Ishikawa (cell line): ENCODE measurements around the gene HRG.
A peak's percentile ranks its signal among the peaks of the same experiment; 100 is the strongest.

Experiments
- CEBPB ChIP-seq: IDR thresholded peaks from 2 replicates; pipeline ENCODE4 v1.6.1; 2012
- CREB1 ChIP-seq: IDR thresholded peaks from 2 replicates; pipeline ENCODE4 v1.6.1; 2012; ENCODE audit warnings: low read depth
- EGR1 ChIP-seq: IDR thresholded peaks from 2 replicates; pipeline ENCODE4 v1.6.1; 2012
- EP300 ChIP-seq: IDR thresholded peaks from 2 replicates; pipeline ENCODE4 v1.6.1; 2012; ENCODE audit warnings: borderline replicate concordance
- FOXM1 ChIP-seq: IDR thresholded peaks from 2 replicates; pipeline ENCODE4 v1.6.1; 2012; ENCODE audit warnings: low read depth, borderline replicate concordance
- MAX ChIP-seq: IDR thresholded peaks from 2 replicates; pipeline ENCODE4 v1.6.1; 2012
- NFIC ChIP-seq: IDR thresholded peaks from 2 replicates; pipeline ENCODE4 v1.6.1; 2012
- RAD21 ChIP-seq: IDR thresholded peaks from 2 replicates; pipeline ENCODE4 v1.6.1; 2012; ENCODE audit warnings: low read depth
- REST ChIP-seq: IDR thresholded peaks from 2 replicates; pipeline ENCODE4 v1.6.1; 2012; ENCODE audit warnings: low read depth, mild to moderate bottlenecking
- TAF1 ChIP-seq: IDR thresholded peaks from 2 replicates; pipeline ENCODE4 v1.6.1; 2012; ENCODE audit warnings: low read depth, mild to moderate bottlenecking
- TCF12 ChIP-seq: IDR thresholded peaks from 2 replicates; pipeline ENCODE4 v1.6.1; 2012; ENCODE audit warnings: low read depth
- TEAD4 ChIP-seq: IDR thresholded peaks from 2 replicates; pipeline ENCODE4 v1.6.1; 2012
- USF1 ChIP-seq: IDR thresholded peaks from 2 replicates; pipeline ENCODE4 v1.6.1; 2012
- YY1 ChIP-seq: IDR thresholded peaks from 2 replicates; pipeline ENCODE4 v1.6.1; 2012; ENCODE audit warnings: low read depth
- ZBTB7A ChIP-seq: IDR thresholded peaks from 2 replicates; pipeline ENCODE4 v1.6.1; 2012; ENCODE audit warnings: low read depth

Gene HRG

GRCh38 chr3:186640473-186640818 lies 25.4 kb upstream of the HRG start:
- no peak for TF ChIP-seq CEBPB
- TF ChIP-seq REST, result 0 out of 2 replicates have a peak, but pooled peaks have one; percentile 6

DNA sequence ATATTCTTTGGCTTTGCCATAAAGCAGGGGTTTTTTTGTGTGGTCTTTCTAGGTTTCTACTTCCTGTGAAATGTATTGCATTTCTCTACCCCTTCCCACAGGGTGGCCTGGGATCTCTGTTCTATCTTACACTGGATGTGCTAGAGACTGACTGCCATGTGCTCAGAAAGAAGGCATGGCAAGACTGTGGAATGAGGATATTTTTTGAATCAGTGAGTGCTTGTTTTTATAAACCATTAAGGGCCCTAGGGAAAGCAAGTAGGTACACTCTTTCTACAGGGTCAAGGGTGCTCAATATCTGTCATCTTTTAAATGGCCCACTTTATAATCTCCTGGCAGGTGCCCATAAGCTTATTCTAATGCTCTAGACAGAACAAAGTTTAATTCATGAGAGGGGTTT lies 24.9 kb upstream of the HRG start:
- TF ChIP-seq USF1, result no peak
- TF ChIP-seq CEBPB, result no peak
- TF ChIP-seq RAD21, result no peak
- no peak for TF ChIP-seq YY1
- no peak for TF ChIP-seq NFIC
- no peak for TF ChIP-seq EP300
- TF ChIP-seq EGR1, result no peak

DNA sequence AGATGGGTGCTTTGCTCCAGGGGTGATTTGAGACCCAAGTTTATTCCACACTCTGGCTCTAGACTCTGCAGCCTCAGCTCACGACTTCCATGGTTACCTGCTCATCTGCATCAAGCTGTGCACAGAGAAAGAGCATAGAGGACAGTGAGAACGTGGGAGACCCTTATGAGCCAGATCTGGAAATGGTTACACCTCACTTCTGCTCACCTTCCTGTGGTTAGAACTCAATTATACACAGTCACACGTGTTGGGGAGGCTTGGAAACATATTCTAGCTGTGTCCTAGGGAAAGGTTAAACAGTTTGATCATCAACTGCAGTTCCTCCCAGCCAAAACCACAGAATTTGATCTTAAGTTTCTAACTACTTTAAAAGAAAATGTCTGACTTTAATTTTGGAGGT lies 23.8 kb upstream of the HRG start:
- TF ChIP-seq EP300 (no peak), CEBPB (no peak), NFIC (no peak), REST (no peak), FOXM1 (no peak), EGR1 (no peak), CREB1 (no peak), TCF12 (no peak), YY1 (no peak)

DNA sequence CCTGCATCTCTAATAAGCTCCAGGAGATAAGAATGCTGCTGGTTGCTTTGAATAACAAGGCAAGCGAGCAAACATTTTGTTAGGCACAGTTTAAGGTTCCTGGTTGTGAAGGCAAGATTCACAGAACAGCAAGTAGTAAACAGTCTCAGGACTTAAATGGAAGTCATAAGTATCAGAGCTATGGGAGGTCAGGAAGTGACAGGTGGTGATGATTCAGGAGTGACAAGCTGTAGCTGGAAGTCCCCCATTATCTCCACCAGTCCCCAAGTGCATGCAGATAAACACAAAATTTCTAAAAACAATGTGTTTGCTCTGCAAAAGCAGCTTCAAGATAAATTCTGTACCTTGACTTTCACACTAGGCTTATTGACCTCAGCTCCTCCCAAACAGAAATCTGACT lies 22.3 kb upstream of the HRG start:
- TF ChIP-seq EP300 (no peak), TEAD4 (no peak), EGR1 (no peak), TCF12 (no peak), MAX (no peak), NFIC (no peak), CEBPB (no peak), USF1 (no peak), REST (no peak), FOXM1 (no peak), ZBTB7A (no peak), RAD21 (no peak), YY1 (no peak), CREB1 (no peak), TAF1 (no peak)

DNA sequence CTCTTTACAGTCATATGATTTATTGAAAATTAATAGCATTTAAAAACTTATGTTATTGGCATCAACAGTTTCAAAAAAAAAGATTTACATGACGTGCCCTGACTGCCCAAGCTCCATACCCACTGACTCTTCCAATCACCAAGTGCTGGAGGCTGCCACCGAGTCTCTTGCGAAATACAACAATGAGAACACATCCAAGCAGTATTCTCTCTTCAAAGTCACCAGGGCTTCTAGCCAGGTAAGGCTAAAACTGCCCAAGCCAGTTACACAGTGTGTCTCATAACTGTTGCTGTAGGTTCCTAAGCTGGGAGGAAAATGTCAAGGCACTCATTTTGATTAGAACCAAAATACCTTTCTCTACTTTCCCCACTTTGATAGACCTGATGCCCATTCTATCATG lies 21.1 kb upstream of the HRG start:
- TF ChIP-seq YY1 (no peak), ZBTB7A (no peak), CEBPB (peak; percentile 94), EP300 (no peak)

GRCh38 chr3:186646106-186646505 lies 19.7 kb upstream of the HRG start:
- TF ChIP-seq TAF1, result no peak
- no peak for TF ChIP-seq EGR1
- no peak for TF ChIP-seq RAD21
- no peak for TF ChIP-seq TEAD4
- no peak for TF ChIP-seq NFIC
- no peak for TF ChIP-seq MAX
- TF ChIP-seq ZBTB7A, result no peak
- TF ChIP-seq YY1, result no peak
- no peak for TF ChIP-seq CREB1
- TF ChIP-seq EP300, result no peak
- TF ChIP-seq REST, result no peak
